GM23248 (cell line): ENCODE measurements around the gene CRTC3. TPM values are rescaled to one million over a fixed set of nuclear protein-coding genes. Genes with fewer than 3 reads are reported as not detected.

Experiments used
- DNase-seq: peaks from one replicate; pipeline ENCODE4 v3.0.0-alpha.2; 2015
- H2AFZ ChIP-seq: fragments of 200-600 bp; sonication (generic); 2 replicates; pipeline ENCODE4 v1.6.1; 2016; ENCODE audit warnings: antibody characterized with exemption
- H3F3A ChIP-seq: fragments of 200-600 bp; sonication (generic); 2 replicates; pipeline ENCODE4 v1.6.1; 2016; ENCODE audit warnings: mild to moderate bottlenecking, antibody characterized with exemption, mixed run types; ENCODE audit not compliant: insufficient read depth
- H3K27ac ChIP-seq: fragments of 200-600 bp; sonication (generic); 2 replicates; pipeline ENCODE4 v1.5.1; 2016; ENCODE audit warnings: mild to moderate bottlenecking
- H3K27me3 ChIP-seq: fragments of 200-600 bp; sonication (generic); replicated peaks from 2 replicates; pipeline ENCODE4 v1.6.1; 2016; ENCODE audit warnings: mild to moderate bottlenecking; ENCODE audit not compliant: insufficient read depth
- H3K36me3 ChIP-seq: fragments of 200-600 bp; sonication (generic); 2 replicates; pipeline ENCODE4 v1.6.1; 2016; ENCODE audit warnings: low read depth, mild to moderate bottlenecking
- H3K4me1 ChIP-seq: fragments of 200-600 bp; sonication (generic); 2 replicates; pipeline ENCODE4 v1.6.1; 2016; ENCODE audit warnings: mild to moderate bottlenecking; ENCODE audit not compliant: insufficient read depth
- H3K4me2 ChIP-seq: fragments of 200-600 bp; sonication (generic); one replicate; pipeline ENCODE4 v1.6.1; 2016; ENCODE audit warnings: mild to moderate bottlenecking; ENCODE audit not compliant: unreplicated experiment
- H3K4me3 ChIP-seq: fragments of 200-600 bp; sonication (generic); 2 replicates; pipeline ENCODE4 v1.5.1; 2016; ENCODE audit warnings: mild to moderate bottlenecking
- H3K79me2 ChIP-seq: fragments of 200-600 bp; sonication (generic); 2 replicates; pipeline ENCODE4 v1.6.1; 2016; ENCODE audit warnings: mild to moderate bottlenecking; ENCODE audit not compliant: insufficient read depth
- H3K9ac ChIP-seq: fragments of 200-600 bp; sonication (generic); 2 replicates; pipeline ENCODE4 v1.6.1; 2016; ENCODE audit warnings: mild to moderate bottlenecking
- H3K9me2 ChIP-seq: fragments of 200-600 bp; sonication (generic); 2 replicates; pipeline ENCODE4 v1.6.1; 2016; ENCODE audit warnings: mixed run types, mild to moderate bottlenecking, moderate library complexity; ENCODE audit not compliant: insufficient read depth
- H3K9me3 ChIP-seq: fragments of 200-600 bp; sonication (generic); one replicate; pipeline ENCODE4 v1.6.1; 2017; ENCODE audit warnings: low read depth
- H4K20me1 ChIP-seq: fragments of 200-600 bp; sonication (generic); 2 replicates; pipeline ENCODE4 v1.6.0; 2016; ENCODE audit not compliant: insufficient read depth
- EZH2 ChIP-seq: fragments of 200-600 bp; sonication (generic); IDR thresholded peaks from 2 replicates; pipeline ENCODE4 v1.6.1; 2018; ENCODE audit warnings: antibody characterized with exemption, mild to moderate bottlenecking; ENCODE audit not compliant: insufficient read depth, poor library complexity, severe bottlenecking
- EZH2phosphoT487 ChIP-seq: fragments of 200-600 bp; sonication (generic); IDR thresholded peaks from 2 replicates; pipeline ENCODE4 v1.6.1; 2018; ENCODE audit warnings: antibody characterized with exemption, moderate library complexity, mild to moderate bottlenecking, low read depth; ENCODE audit not compliant: insufficient read depth
- WGBS, 2 experiments: methylation state at CpG; one replicate each; pipeline ENCODE4 v1.1.6; 2015 to 2017; ENCODE audit warnings: low lambda C conversion rate in 2 of 2, low coverage in 1 of 2; ENCODE audit errors: missing lambda C conversion rate in 2 of 2; 5-methylcytosine and 5-hydroxymethylcytosine counted together
- in situ Hi-C: fragments of 300-500 bp; cut with MboI; formaldehyde crosslinking; loops from 2 replicates; pipeline ENCODE4 v1.15.0; 2020
- polyA plus RNA-seq: library from polyadenylated mRNA; unstranded; fragments of >200 nt; fragmentation: Nextera tagmentation; extraction: Ambion mirVana; gene quantifications from 2 replicates; pipeline ENCODE4 v1.2.1, GENCODE V29; 2016
- total RNA-seq: library from RNA; depleted of rRNA; stranded (reverse); fragments of >200 nt; shearing (Covaris generic); gene quantifications from 2 replicates; pipeline ENCODE4 v1.2.3, GENCODE V29; 2014

The CRTC3 gene
- total and polyA plus RNA-seq, 2 experiments from 2014 or later: 18.1 to 18.6 TPM

DNA sequence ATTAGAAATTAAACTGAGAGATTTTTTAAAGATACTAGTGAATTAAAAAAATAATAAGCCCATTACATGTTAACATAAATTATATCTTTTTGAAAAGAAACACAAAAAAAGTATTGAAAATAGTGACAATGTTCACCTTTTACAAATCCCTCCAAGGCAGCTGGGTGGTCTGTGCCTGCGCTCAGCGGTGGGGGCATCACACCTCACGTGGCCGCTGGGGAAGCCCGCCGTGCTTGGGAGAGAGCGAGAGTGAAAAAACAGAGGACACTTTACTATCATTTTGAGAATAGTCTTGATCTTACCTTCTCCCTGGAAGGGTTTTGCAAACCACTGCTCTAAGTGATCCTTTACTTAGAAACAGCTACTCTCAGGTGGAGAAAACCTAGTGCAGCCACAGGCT is 76.9 kb downstream of the CRTC3 start:
- H3K27me3 ChIP-seq: no peaks in the 10 kb centered on the region
- no peak overlapping the region for H3K4me3 ChIP-seq
- in situ Hi-C loops: loop anchor here (25.0 kb wide), 1 partner anchor 294 kb away; no protein-coding TSS in a partner anchor
- H3K4me1 ChIP-seq: peaks cover 13% of the 10 kb centered on the region
- no peaks in the 10 kb centered on the region for H4K20me1 ChIP-seq
- H3K9me2 ChIP-seq: no peaks in the 10 kb centered on the region
- H3F3A ChIP-seq: peaks cover 16% of the 10 kb centered on the region
- H3K27ac ChIP-seq: no peak overlapping the region
- TF ChIP-seq EZH2 (no peak), EZH2phosphoT487 (no peak)
- H3K9ac ChIP-seq: no peak overlapping the region
- DNase-seq: no peak
- H2AFZ ChIP-seq: no peak overlapping the region
- no peak overlapping the region for H3K4me2 ChIP-seq
- no peaks in the 10 kb centered on the region for H3K9me3 ChIP-seq
- WGBS, 2 experiments: 97 to 98% methylated on average over 7 of the region's 7 CpGs
- H3K36me3 ChIP-seq: peaks cover 10% of the 10 kb centered on the region
- H3K79me2 ChIP-seq: no peaks in the 10 kb centered on the region

DNA sequence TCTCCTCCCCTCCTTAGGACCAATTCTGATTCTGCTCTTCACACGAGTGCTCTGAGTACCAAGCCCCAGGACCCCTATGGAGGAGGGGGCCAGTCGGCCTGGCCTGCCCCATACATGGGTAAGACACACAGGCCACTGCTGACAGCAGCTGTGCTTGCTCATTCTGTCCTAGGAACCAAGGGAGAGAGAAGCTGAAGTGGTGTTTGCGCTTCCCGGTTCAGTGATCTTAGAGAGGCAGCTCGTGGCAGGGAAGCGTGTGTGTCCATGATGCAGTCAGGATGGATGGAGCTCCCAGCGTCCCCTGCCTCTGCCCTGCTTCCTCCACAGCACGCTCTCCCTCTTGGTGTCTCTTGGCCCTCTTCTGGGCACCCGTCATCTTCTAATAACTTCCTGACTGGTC is 77.6 kb downstream of the CRTC3 start:
- no peaks in the 10 kb centered on the region for H3K9me2 ChIP-seq
- H4K20me1 ChIP-seq: no peaks in the 10 kb centered on the region
- no peak overlapping the region for H3K4me3 ChIP-seq
- H3K79me2 ChIP-seq: no peaks in the 10 kb centered on the region
- H3K4me2 ChIP-seq: no peak overlapping the region
- peaks cover 13% of the 10 kb centered on the region for H3K36me3 ChIP-seq
- no peak overlapping the region for H3K9ac ChIP-seq
- H3K9me3 ChIP-seq: no peaks in the 10 kb centered on the region
- H3K27ac ChIP-seq: no peak overlapping the region
- peaks cover 16% of the 10 kb centered on the region for H3F3A ChIP-seq
- H3K4me1 ChIP-seq: peaks cover 13% of the 10 kb centered on the region
- DNase-seq: no peak
- no peak overlapping the region for H2AFZ ChIP-seq
- in situ Hi-C loops: loop anchor here (25.0 kb wide), 1 partner anchor 295 kb away; no protein-coding TSS in a partner anchor
- WGBS, 2 experiments: 69 to 77% methylated on average over 9 of the region's 9 CpGs
- H3K27me3 ChIP-seq: no peaks in the 10 kb centered on the region
- TF ChIP-seq EZH2 (no peak), EZH2phosphoT487 (no peak)

- Histone ChIP-seq H3F3A (peaks cover 16% of the 10 kb centered on the region), H3K79me2 (no peaks in the 10 kb centered on the region), H3K9ac (peak overlapping the region; percentile 69), H3K27me3 (no peaks in the 10 kb centered on the region), H3K9me2 (no peaks in the 10 kb centered on the region), H2AFZ (no peak overlapping the region), H3K4me2 (peak overlapping the region; percentile 5), H3K27ac (peak overlapping the region; percentile 85), H3K4me1 (peaks cover 13% of the 10 kb centered on the region), H3K4me3 (no peak overlapping the region), H3K9me3 (no peaks in the 10 kb centered on the region), H4K20me1 (no peaks in the 10 kb centered on the region), H3K36me3 (peaks cover 11% of the 10 kb centered on the region; the same call in 1 of the 2 replicates)
- in situ Hi-C loops: loop anchor here (25.0 kb wide), 1 partner anchor 297 kb away; no protein-coding TSS in a partner anchor
- DNase-seq: no peak
- TF ChIP-seq EZH2 (no peak), EZH2phosphoT487 (no peak)
- 58 to 63% methylated on average over 5 of the region's 5 CpGs for WGBS, 2 experiments
Observed at GRCh38 chr15:90609242-90610180, 79.8 kb downstream of the CRTC3 start.

DNA sequence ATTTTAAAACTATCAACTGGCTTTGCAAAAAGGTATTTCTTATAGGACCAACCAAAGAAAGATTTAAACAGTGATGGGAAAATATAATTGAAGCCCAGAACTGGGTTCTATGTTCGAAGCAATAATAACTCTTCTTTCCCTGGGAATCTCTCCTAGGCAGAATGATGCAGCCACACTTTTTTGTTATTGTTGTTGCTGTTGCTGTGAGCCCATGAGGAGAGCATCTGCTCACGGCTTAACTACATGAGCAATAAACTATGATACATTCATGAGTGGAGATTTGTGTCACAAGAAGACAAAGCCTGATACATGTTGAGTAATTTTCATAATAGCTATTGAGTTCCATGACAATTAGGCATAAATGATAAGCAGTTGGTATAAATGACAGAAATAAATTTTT is 80.5 kb downstream of the CRTC3 start:
- peak overlapping the region; percentile 85 for H3K27ac ChIP-seq
- H3K9me3 ChIP-seq: no peaks in the 10 kb centered on the region
- H3K9ac ChIP-seq: peak overlapping the region; percentile 69
- no peak overlapping the region for H2AFZ ChIP-seq
- TF ChIP-seq EZH2phosphoT487 (no peak), EZH2 (no peak)
- peaks cover 13% of the 10 kb centered on the region; the same call in 1 of the 2 replicates for H3K36me3 ChIP-seq
- WGBS, 2 experiments: 33 to 42% methylated on average over 2 of the region's 2 CpGs
- peaks cover 13% of the 10 kb centered on the region for H3K4me1 ChIP-seq
- H3F3A ChIP-seq: peaks cover 16% of the 10 kb centered on the region
- no peak overlapping the region for H3K4me3 ChIP-seq
- peak; percentile 91 for DNase-seq
- peak overlapping the region; percentile 5 for H3K4me2 ChIP-seq
- in situ Hi-C loops: loop anchor here (25.0 kb wide), 1 partner anchor 298 kb away; no protein-coding TSS in a partner anchor
- no peaks in the 10 kb centered on the region for H3K9me2 ChIP-seq
- no peaks in the 10 kb centered on the region for H3K27me3 ChIP-seq
- no peaks in the 10 kb centered on the region for H3K79me2 ChIP-seq
- no peaks in the 10 kb centered on the region for H4K20me1 ChIP-seq
